GM21526 (cell line): ENCODE measurements around the gene CIRBP.

ENCODE experiments used
- ATAC-seq: cut with Tn5 transposase; IDR thresholded peaks from one replicate; pipeline ENCODE4 v1.9.1; 2021; ENCODE audit warnings: moderate library complexity; ENCODE audit not compliant: unreplicated experiment, low FRiP score

CIRBP gene

DNA sequence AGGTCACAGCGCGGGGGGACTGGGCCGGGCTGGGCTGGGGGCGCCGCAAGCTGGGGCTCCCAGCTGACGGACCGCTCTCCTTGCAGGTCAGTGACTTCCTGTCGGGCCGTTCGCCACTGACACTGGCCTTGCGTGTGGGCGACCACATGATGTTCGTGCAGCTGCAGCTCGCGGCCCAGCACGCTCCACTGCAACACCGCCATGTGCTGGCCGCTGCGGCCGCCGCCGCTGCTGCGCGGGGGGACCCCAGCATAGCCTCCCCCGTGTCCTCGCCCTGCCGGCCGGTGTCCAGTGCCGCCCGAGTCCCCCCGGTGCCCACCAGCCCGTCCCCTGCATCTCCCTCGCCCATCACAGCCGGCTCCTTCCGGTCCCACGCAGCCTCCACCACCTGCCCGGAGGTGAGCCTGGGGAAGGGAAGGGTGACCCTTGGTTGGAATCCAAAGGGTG, 15.0 kb upstream of the CIRBP start:
- no peak for ATAC-seq

DNA sequence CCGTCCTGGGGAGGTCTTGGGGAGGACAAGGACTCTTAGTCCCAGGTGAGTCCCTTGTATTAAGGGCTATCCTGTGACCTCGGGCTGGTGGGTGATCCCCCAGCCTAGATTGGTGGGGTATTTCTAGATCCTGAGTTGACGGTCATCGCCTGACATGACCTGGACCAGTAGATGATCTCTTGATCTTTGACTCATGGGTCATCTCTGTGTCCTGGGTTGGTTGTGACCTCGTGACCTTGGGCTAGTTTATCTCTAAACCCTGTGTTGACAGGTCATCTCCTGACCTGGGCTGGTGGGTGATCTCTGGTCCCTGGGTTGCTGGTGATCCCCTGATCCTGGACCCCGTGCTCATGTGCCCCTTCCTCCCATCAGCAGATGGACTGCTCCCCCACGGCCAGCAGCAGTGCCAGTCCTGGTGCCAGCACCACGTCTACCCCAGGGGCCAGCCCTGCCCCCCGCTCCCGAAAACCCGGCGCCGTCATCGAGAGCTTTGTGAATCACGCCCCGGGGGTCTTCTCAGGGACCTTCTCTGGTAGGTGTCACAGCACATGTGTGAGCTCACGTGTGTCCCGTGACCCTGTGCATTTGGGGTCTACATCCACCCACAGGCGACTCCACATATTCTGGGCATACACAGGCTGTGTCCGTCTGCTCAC, 14.5 kb upstream of the CIRBP start:
- ATAC-seq: no peak

DNA sequence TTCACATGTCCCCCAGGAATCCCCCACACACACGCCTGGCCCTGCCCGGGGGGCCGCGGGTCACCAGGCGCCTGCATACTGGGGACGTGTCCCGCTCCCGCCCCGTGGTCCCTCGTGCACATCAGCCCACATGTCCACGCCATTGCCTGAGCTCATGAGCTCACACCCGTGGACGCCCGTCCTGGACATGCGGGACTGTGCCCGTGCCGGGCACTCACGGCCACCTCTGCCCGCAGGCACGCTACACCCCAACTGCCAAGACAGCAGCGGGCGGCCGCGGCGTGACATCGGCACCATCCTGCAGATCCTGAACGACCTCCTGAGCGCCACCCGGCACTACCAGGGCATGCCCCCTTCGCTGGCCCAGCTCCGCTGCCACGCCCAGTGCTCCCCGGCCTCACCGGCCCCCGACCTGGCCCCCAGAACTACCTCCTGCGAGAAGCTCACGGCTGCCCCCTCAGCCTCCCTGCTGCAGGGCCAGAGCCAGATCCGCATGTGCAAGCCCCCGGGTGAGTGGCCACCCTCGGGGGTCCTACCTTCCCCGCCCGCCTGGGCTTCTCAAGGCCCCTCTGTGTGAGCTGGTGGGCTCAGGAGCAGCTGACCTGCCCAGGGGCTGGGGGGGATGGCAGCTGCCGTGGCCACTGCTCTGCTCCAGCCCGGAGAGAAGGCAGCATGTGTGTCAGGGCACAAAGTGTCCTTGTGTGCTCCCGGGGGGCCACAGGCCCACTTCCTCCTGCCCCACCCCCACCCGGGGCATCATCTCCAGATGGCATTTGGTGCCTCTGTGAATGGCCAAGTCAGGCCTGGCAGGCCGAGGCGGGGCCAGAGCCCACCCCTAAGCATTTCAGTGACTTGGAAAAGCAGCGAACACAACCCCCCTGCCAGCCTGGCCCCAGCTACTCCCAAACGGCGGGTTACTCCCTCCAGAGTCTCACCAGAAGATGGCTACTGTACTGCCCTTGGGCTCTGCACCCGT, 13.7 kb upstream of the CIRBP start:
- ATAC-seq: no peak

DNA sequence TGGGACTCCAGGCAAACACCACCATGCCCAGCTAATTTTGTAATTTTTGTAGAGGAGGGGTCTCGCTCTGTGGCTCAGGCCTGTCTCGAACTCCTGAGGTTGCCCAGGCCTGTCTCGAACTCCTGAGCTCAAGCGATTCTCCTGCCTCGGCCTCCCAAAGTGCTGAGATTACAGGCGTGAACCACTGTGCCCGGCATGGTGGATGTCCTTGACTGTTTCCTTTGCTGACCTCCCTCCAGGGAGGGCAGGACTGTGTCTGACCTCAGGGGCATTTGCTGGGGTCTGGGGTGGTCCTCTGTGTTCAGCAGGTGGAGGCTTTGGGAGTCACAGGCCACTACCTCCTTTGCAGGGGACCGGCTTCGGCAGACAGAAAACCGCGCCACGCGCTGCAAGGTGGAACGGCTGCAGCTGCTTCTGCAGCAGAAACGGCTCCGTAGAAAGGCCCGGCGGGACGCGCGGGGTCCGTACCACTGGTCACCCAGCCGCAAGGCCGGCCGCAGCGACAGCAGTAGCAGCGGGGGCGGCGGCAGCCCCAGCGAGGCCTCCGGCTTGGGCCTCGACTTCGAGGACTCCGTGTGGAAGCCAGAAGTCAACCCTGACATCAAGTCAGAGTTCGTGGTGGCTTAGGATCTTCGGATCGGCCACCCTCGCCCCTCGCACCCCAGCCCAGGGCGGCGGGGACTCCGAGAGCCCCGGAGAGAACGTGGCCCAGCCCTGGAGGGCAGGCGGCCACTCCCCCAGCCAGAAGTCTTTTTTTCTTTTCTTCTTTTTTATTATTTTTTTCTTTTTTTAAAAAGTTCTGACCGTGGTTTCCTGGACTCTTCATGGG, 12.3 kb upstream of the CIRBP start:
- ATAC-seq: no peak

DNA sequence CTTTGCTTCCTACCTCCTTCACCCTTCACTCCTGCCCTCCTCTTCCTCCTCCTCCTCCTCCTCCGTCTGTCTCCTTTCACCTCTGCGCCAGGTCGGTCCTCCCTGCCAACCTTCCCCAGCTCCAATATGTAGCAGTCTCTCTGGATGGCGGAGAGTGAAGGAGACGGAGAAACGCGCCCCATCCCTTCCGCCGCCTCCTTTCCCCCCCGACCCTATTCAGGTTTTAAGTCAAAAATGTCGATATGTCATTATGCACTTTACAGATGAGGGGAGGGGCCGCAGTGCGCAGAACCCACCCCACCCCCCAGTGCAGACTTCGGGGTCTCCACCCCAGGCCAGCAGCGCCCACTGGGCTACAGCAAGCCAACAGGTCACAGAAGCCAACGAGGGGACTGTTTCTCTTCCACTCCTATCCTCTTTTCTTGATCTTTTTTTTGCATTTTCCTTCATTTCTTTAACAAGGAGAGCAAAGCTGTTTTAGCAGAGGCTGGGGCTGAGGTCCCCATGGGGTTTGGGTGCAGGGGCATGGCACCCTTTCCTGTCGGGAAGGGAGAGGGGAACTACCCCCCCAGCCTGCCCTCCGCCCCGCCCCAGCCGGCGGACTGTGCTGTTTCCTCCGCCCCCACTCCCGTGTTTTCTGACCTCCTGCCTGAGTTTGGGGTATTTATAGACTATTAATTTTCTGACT, 11.5 kb upstream of the CIRBP start:
- no peak for ATAC-seq

DNA sequence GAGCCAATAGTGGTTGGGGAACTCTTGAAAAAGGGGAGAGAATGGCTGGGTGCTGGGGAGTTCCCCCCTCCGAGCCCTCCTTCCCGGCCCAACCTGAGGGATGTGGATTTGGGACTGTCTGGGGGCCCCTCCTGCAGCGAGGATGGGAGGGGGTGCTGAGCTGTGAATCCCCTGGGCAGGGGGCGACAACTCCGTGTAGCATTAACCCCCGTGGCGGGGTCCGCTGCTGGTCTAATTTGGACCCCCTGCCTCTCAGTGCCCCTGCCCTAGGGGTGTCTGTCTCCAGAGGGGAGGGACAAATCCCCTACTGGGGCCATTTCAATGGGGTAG, 11.0 kb upstream of the CIRBP start:
- ATAC-seq: no peak

DNA sequence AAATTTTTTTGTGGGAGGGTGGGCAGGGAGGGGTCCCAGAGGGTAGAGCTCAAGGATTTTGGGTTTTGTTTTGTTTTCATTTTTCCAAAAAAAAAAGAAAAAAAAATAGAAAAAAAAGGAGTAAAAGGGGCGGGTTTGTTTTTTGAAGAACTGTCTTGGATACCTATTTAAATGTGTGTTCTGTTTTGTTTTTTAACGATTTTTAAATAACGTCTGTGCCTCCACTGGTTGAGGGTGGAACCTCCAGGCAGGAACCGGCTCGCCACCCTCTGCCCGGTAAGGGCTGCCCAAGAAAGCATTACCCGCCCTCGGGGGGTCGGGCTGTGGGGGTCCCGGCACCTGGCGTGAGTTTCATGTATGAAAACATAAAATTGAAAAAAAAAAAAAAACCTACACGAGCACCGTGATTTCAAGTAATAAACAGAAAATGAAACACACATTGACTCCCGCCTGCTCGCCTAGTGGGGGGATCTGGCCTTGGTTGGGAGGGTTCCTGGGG, 10.4 kb upstream of the CIRBP start:
- ATAC-seq: no peak

DNA sequence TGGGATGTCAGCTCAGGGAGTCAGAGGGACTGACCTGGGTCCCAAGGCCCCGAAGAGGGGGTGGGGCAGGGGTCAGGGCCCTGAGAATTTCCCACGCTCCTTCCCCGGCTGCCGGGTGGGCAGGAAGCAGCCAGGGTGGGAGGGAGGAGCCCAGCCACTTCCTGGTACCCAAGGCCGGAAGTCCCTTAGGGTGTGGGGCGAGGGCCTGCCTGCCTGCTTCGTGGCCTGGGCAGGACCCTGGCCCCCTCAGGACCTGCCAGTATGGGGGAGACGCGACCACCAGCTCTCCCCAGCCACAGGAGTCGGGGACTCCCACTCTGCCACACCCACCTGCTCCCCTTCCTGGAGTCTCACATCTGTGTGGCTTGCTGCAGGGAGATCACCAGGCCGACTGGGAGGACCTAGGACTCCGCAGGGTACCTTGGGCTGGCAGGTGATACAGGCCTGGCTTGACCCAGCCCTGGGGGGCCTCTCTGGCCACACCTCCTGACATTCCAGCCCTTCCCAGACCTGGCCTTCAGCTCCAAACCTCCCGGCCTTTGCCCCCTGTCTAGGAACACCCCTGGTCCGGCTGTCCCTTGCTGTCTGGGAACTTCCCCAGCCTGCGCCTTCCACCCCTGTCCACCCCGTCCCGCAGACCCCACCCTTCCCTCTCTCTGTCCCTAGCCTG, 9.8 kb upstream of the CIRBP start:
- no peak for ATAC-seq

DNA sequence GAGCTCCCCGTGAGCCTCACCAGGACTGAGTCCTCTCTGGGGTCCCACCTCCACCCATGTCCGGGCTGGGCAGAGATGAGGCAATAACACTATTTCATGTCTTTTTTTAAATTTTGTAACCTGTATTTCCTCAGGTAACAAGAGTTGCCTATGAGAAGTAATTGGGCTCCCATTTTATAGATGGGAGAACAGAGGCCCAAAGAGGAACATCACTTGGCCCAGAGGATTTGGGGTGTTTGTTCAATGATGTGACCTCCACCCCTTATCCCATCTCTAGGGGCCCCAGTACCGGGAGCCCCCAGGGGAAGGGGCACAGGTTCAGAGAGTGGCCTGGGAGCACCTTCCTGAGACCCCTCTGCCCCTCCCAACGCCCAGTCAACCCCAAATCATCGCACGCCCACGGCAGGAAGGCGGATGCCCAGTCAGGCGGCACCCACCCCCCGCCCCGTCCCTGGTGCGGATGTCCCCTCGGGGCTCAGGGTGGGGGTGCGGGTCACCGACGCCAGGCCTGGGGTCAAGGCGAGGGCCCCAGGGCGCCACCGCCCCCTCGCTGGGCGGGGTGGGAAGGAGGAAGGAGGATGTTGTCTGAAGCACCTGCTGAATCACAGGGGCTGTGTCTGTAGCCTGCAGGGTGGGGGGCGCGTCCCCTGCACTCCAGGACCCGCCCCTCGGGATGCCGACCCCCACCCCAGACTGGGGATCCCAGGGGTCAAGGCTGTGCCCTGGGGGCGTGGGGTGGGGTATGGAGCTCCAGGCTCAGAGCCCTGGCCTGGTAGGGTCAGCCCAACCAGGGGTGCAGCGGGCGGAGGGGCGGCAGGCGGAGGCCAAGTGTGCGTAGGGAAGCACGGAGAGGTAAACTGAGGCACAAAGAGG, 9.0 kb upstream of the CIRBP start:
- peak; percentile 5 for ATAC-seq

DNA sequence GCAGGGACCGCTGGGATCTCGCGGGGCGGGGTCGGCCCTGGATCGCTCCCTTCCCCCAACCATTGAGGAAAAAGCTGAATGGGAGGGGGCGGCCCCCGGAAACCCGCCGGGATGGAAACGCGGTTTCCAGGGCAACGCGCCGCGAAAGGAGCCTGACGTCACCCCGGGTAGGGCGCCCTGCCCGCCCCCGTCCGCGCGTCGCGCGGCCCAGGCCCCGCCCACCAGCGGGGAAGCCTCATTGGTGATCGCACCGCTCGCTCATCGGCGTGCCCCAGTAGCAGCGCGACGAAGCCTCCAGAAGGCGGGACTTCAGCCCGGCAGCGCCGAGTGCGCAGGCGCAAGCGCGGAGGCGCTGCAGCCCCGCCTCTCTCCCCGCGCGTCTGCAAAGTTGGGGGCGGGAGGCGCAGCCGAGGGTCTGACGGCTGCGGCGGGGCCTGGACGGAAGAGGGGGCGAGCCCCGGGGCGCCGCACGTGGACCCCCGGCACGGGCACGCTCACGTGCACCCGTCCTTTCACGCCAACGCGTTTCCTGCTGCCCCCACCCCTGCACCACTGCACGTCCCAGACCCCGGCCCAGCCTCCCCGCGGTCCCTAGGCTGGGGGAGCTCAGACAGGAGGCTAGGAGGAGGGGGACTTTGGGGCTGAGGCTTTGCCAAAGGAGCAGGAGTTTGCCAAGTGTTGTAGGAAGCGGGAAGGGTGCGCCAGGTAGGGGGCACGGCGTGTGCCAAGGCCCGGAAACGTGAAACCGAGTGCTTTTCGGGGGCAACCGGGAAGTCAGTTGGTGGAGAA, 8.2 kb upstream of the CIRBP start:
- ATAC-seq: peak; percentile 48

DNA sequence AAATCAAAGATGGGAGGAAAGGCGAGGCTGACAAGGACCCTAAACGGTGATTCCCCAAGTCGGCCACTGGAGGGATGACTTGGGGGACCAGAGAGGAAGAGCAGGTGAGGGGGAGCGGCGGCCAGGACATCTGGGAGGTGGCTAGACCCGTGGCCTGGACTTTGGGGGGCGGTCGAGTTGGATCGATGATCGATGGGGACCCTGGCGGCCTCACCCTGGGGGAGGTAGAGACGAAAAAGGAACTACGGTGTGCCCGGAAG, 7.7 kb upstream of the CIRBP start:
- no peak for ATAC-seq

DNA sequence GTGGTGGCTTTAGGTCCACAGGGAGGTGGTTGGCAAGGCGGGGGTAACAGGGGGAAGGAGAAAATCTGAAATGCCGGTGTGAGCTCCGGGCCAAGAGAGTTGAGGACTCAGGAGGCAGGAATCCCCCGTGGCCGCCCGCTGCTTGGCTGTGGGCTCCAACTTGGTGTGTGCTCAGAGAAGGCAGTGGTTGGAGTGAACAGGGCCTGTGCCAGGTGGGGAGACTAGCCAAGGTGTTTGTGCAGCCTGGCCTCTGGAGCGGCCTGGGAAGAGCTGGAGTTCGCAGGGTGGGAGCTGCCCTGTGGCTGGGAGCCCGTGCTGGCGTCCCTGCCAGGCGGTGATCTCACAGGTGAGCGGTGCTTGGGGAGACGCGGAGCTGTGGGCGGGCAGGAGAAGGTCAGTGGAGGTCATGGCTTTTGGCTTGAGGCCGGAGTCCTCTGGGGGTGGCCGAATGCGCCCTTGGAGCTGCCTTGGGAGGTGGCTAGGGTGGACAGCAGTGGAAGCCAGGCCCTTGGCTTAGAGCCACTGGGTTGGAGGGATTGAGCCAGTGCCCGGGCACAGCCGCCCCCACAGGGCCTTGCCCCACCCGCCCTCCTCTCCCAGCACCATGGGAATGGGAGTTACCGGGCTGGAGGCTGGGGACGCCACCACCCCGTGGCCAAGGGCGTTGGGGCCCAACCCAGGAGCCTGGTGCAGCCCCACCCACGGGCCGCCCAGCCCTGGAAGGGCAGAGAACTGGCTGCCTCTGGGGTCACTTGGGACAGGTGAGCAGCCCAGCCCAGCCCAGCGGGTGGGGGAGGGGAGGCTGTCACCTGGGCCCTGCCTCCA, 7.1 kb upstream of the CIRBP start:
- ATAC-seq: no peak

DNA sequence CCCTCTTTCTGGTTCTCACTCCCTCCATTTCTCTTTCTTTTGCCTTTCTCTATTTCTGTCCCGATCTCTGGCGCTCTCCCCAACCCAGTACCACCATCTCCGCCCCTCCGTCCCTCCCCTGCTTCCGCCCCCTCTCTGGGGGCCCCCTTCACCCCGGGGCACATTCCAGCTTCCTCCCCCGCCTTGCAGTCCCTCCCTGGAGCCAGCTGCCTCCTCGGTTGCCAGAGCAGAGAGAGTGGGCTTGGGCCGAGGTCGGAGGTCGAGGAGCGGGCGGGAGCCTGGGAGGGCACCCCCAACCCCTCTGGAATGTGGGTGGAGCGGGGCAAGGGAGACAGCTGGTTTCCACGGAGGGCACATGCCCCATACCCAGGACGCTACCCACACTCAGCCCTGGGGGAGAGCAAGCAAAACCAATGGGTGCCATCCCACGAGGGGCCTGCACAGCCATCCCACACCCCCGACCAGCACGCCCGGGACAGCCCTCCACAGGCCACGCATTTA, 6.5 kb upstream of the CIRBP start:
- no peak for ATAC-seq

DNA sequence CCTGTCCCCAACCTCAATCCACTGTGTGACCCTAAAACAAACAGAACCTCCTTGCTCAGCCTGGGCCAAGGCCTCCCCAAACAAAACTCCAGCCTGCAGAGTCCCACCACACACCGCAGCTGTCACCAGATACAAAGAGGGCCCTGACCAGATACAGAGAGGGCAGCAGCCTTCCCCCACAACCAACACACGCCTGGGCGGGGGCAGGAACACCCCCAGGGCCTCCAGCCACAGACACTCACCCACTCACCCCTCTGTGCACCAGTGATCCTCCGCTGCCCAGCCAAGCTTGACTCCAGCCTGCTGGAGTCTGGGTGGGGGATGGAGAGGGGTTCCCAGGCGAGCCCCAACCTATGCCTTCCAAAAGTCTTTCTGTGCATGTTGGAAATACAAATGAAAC, 5.9 kb upstream of the CIRBP start:
- ATAC-seq: no peak

DNA sequence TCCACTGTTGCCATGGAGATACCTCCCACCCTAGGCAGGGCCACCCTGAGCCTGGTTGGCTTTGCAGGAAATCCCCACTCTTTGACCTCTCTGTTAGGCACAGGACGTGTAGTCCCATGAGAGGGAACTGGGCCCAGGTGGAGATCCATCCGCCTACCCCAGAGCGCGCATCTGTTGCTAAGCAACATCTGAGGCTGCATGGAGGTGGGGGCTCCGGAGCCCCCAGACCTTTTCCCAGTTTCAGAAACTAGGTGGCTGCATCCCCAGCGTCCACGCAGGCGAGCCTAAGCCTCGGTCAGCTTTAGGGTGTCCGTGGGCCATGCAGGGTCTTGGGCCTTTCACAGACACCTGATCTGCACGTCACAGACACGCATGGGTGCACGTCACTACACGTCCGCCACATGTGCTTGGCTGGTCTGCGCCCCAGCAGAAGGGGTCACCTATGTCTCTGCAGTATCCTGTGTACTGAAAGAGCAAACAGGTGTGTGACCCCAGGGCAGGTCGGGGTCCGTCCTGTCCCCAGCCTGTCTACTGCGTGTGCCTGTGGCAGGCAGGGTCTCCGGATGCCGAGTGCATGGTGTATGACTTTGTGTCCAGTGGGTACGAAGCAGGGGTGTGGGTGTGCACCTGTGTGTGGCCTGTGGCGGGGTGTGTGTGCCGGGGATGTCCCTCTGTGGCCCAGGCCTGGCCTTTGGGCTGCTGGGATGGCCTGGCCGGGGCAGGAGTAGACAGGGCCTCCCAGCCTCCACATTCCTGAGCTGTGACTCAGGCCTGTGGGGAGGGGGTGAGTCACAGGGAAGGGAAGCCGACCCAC, 4.1 kb upstream of the CIRBP start:
- no peak for ATAC-seq

DNA sequence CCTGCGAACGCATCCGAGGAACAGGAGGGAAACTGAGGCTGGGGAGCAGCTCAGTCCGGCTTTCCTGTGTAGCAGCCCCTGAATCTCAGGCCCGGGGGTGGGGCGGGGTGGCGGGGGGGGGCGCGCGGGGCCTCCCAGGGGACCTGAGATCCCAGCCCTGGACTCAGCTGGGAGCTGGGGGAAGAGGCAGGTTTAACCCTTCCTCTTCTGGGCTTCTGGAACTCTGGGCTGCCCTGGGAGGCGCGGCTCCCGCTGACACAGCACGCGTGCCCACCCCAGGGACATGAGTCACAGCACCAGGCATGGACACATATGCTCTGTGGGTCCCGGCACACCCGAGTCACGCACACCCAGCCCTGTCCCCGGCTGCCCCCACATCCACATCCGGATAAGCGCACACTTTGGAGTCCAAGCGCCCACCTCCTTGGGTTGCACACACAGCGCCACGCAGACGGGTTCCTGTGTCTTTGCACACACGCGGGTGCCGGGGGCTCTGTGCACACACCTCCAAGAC, 3.5 kb upstream of the CIRBP start:
- no peak for ATAC-seq
